Choroid plexus epithelial cell (primary cell): ENCODE measurements around the gene ZNF593.

ENCODE experiments used
- DNase-seq: peaks from one replicate; pipeline ENCODE4 v3.0.0-alpha.2; 2010; ENCODE audit warnings: low read depth
- H3K4me3 ChIP-seq: 2 replicates; pipeline ENCODE4 v1.5.1; 2011; ENCODE audit warnings: low read depth, mild to moderate bottlenecking, control low read depth, low read length, moderate library complexity
- TF ChIP-seq, protein P1 (sequence below): conservative IDR thresholded peaks from 2 replicates; pipeline ENCODE4 v1.5.1; 2011; ENCODE audit warnings: low read depth, mild to moderate bottlenecking, control low read depth, inconsistent platforms, low read length, moderate library complexity

Gene ZNF593

DNA sequence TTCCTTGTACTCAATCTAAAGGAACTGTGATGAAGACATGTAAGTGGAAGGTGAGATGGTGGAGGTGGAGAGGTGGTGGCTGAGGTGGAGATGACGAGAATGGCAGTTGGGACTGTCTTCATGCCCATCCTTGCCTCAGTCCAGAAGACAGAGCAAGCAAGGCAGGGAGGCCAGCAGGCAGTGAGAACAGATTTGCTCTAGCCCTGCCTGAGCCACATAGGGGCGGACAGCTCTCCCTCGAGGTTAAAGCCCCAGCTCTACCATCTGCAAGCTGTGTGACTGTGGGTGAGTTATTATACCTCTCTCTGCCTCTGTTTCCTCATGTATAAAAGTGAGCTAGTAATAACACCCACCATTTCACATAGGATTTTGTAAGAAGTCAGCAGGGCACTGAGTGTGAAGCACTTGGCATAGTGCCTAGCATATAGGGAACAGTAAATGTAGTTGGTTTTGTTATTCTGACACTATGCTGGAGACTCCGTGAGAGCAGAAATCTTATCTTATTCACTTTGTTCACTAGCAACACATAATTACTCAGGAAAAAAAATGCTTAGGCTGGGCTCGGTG is 15.7 kb upstream of the ZNF593 start:
- peak; percentile 40 for DNase-seq
- TF ChIP-seq, protein P1, sequence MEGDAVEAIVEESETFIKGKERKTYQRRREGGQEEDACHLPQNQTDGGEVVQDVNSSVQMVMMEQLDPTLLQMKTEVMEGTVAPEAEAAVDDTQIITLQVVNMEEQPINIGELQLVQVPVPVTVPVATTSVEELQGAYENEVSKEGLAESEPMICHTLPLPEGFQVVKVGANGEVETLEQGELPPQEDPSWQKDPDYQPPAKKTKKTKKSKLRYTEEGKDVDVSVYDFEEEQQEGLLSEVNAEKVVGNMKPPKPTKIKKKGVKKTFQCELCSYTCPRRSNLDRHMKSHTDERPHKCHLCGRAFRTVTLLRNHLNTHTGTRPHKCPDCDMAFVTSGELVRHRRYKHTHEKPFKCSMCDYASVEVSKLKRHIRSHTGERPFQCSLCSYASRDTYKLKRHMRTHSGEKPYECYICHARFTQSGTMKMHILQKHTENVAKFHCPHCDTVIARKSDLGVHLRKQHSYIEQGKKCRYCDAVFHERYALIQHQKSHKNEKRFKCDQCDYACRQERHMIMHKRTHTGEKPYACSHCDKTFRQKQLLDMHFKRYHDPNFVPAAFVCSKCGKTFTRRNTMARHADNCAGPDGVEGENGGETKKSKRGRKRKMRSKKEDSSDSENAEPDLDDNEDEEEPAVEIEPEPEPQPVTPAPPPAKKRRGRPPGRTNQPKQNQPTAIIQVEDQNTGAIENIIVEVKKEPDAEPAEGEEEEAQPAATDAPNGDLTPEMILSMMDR: no peak

DNA sequence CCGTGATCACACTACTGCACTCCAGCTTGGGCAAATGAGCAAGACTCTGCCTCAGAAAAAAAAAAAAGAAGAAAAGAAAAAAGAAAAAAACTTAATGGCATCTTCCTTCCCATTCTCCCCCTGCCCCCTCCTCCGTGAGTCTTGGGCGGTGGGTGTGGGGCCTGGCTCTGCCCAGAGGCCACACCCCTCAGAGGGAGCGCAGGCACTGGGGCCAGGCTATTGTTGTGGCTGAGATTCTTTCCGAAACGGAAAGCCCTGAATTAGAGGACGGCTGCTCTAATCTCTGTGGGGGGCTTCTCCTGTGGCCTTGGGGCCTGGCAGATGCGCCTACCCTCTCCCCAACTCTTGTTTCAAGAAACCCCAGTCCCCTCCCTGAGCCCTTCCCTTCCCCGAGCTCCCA is 15.0 kb upstream of the ZNF593 start:
- TF ChIP-seq, protein P1: no peak
- H3K4me3 ChIP-seq: no peak overlapping the region
- DNase-seq: no peak

More for the DNA sequence above, 15.7 kb upstream of the ZNF593 start:
- H3K4me3 ChIP-seq: no peak overlapping the region

DNA sequence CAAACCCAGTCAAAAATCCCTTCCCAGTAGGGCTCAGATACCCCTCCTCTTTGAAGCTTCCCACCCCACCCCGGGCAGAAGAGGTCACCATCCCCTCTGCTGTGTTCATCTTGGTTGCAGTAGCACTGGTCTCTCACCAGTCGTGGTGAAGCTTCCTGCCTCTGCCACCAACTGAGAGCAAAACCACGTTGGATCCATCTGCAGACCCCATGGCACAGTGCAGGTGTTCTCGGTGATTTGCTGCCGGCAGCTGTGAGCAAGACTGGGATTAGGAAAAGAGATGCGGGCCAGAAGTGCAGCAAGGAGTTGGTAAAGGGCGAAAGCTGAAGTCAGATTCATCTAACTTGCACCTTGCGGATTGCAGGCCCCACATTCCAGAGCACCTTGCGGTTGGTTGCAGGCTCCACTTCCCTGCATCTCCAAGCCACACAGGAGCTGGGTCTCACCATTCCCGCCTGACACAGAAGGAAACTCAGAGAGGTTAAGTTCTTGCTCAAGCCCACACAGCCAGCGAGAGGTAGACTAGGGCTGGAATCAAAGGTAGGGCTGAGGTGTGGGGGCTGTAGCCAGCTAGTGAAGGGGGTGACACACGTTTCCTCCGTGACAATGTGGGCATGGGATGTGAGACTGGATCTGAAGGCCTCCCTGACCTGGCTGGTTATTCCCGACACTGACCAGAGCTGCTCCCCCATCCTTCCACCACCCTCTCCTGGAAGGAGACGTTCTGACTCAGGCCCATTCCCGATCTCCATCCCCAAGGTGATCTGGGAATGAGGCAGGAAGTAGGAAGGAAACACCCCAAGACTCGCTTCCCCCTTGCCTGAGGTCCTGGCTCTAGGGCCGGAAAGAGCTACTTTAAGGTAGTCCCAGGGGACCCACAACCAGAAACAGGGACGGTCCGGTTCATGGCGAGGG is 14.1 kb upstream of the ZNF593 start:
- DNase-seq: no peak
- no peak overlapping the region for H3K4me3 ChIP-seq
- TF ChIP-seq, protein P1: no peak

DNA sequence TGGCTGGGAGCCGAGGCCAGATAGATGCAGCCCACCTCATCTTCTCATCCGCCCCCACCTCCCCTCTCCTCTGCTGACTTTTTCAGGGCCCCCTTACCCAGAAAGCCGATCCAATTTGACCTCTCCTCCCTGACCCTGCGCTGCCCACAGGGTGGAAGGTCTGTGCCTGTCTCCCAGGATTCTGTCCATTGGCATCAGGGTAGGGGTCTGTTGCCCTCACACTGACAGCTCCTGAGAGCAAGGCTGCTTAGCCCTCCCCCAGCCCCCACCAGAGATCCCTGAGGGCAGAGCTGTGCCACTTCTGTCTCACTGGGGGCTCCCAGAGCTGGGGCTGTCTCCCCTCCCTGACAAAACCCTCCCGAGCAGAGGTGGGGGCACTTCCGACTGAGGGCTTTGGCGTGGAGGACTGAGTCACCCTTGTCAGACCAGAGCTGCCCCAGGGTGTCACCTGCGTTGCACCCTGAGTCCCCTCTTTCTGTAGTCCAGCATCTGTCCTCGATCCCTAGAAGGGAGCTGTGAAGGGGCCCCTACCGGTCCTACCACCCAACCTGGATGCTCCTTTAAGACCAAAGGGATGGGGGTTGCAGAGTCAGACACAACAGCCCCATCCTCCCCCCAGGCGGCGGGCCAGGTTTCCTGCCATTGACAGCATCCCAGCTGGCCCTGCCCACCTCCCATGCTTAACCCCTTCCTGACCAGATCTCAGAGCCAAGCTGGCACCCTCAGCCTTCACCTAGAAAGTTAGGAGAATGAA is 13.2 kb upstream of the ZNF593 start:
- H3K4me3 ChIP-seq: no peak overlapping the region
- TF ChIP-seq, protein P1: no peak
- DNase-seq: no peak

DNA sequence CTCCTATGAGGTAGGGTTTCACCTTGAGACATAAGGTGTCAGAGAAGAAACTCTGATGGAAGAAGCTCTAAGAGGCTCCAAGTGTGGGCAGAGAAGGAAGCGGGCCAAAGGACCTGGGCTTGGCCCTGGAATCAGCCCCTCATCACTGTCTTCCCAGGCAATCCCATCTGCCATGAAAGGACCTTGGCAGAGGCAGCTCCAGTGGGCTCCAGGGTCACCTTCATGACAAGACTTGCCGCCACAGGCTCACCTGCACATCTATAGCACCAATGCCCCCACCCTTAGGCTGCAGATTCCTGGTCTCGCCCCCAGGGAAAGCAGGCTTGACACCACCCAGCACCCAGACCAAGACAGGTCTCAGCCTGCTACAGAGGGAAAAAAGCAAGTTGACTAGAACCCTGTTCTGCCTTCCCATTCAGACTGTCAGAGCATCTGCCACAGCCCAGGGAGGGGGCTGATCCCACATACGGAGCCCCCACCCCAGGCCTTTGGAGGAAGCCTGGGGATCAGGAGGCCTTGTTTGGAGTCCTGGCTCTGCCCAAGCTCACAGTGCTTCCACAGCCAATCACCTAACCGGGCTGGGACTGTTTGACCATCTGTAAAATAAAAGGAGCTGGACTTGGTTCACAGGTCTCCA is 11.3 kb upstream of the ZNF593 start:
- DNase-seq: no peak
- H3K4me3 ChIP-seq: no peak overlapping the region
- TF ChIP-seq, protein P1: no peak

DNA sequence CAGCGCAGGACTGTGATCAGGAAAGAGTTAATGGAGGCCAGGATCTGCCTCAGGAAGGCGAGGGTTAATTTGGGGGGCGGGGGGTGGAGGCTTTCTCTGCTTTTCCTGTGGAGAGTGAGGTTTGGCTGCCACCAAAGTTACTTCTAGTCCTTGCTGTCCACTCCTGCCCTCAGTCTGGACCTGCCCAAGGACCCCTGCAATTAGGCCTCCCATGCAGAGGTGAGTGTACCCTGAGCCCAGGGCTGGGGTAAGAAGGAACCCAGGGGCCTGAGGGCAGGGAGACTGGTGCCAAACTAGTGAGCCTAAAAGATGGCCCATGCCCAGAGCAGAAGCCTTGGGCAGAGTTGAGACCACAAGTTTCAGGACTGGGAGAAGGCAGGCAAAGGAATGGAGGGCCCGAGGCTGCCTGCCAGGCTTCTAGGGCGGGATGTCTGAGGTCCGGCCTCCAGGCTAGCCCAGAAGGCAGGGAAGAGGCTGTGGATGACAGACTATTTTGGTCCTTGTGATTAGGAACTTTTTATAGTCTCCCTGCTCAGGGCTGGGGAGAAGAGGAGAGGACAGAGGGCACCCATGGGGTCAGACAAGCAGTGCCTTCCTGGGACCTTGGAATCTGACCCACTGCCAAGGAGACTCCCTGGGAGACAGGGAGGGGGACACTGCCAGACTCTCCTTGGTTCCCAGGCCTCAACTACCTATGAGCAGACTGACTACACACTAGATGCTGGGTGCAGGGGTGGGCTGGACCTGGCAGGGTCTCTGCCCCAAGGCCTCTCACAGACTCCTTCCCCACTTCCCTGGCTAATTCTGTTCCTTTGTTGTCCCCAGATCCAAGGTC is 10.6 kb upstream of the ZNF593 start, which contains the start of gene FAM110D:
FAM110D (plus strand) TSS at position 172 of the 835 bp plus-strand sequence. CDS start 2,213 bp downstream, outside the sequence.
- TF ChIP-seq, protein P1: no peak
- no peak for DNase-seq
- H3K4me3 ChIP-seq: no peak within 1 kb of the TSS
